ENCODE results near the gene TACC2. TPM values are rescaled to one million over a fixed set of nuclear protein-coding genes. Genes with fewer than 3 reads are reported as not detected.
"Not testable (repeated sequence)": the region's sequence is repeated elsewhere in the genome, so short reads cannot be mapped to it uniquely, and the experiment has no call there.

Gene TACC2
- total RNA-seq, 1 donor from 2014 or later, result 71.2 TPM

GRCh38 chr10:122102146-122102868 is 113.3 kb downstream of the TACC2 start:
- H3K27me3 Mint-ChIP-seq, result peaks cover 4% of the 10 kb centered on the region
- DNase-seq (ENCODE audit: extremely low spot score, unreplicated experiment), result no peak
- peak overlapping the region; percentile 31 for H3K27ac Mint-ChIP-seq
- peaks cover 5% of the 10 kb centered on the region for H3K4me1 Mint-ChIP-seq (ENCODE audit: unreplicated experiment)
- H3K9me3 Mint-ChIP-seq, result no peaks in the 10 kb centered on the region
- no peak for TF ChIP-seq CTCF (conservative IDR thresholded peaks at IDR 0.05)
- no peaks in the 10 kb centered on the region for H3K36me3 Mint-ChIP-seq
- H3K4me3 Mint-ChIP-seq, result no peak overlapping the region

GRCh38 chr10:122102869-122103525 is 114.0 kb downstream of the TACC2 start:
- Mint-ChIP-seq H3K4me3 (no peak overlapping the region), H3K9me3 (no peaks in the 10 kb centered on the region), H3K27me3 (peaks cover 3% of the 10 kb centered on the region), H3K27ac (peak overlapping the region; percentile 31), H3K4me1 (ENCODE audit: unreplicated experiment) (peaks cover 5% of the 10 kb centered on the region), H3K36me3 (no peaks in the 10 kb centered on the region)
- DNase-seq (ENCODE audit: extremely low spot score, unreplicated experiment), result no peak
- TF ChIP-seq CTCF (conservative IDR thresholded peaks at IDR 0.05), result no peak

GRCh38 chr10:122103592-122103991 is 114.6 kb downstream of the TACC2 start:
- no peak for TF ChIP-seq CTCF (conservative IDR thresholded peaks at IDR 0.05)
- H3K4me1 Mint-ChIP-seq (ENCODE audit: unreplicated experiment), result peaks cover 5% of the 10 kb centered on the region
- DNase-seq (ENCODE audit: extremely low spot score, unreplicated experiment), result no peak
- no peaks in the 10 kb centered on the region for H3K9me3 Mint-ChIP-seq
- H3K36me3 Mint-ChIP-seq, result no peaks in the 10 kb centered on the region
- no peak overlapping the region for H3K27ac Mint-ChIP-seq
- no peak overlapping the region for H3K4me3 Mint-ChIP-seq
- no peaks in the 10 kb centered on the region for H3K27me3 Mint-ChIP-seq

- DNase-seq (ENCODE audit: extremely low spot score, unreplicated experiment); H3K4me3 Mint-ChIP-seq; H3K27ac Mint-ChIP-seq; H3K27me3 Mint-ChIP-seq; H3K9me3 Mint-ChIP-seq; H3K36me3 Mint-ChIP-seq: not testable (repeated sequence)
- peaks cover 11% of the 10 kb centered on the region for H3K4me1 Mint-ChIP-seq (ENCODE audit: unreplicated experiment)
Measured at GRCh38 chr10:122108786-122109185, 119.8 kb downstream of the TACC2 start.

GRCh38 chr10:122112021-122112616 is 123.2 kb downstream of the TACC2 start:
- H3K4me1 Mint-ChIP-seq (ENCODE audit: unreplicated experiment), result peaks cover 41% of the 10 kb centered on the region
- H3K36me3 Mint-ChIP-seq, result peaks cover 4% of the 10 kb centered on the region
- no peaks in the 10 kb centered on the region for H3K9me3 Mint-ChIP-seq
- H3K4me3 Mint-ChIP-seq, result peak overlapping the region; percentile 86
- DNase-seq (ENCODE audit: extremely low spot score, unreplicated experiment), result no peak
- peak overlapping the region; percentile 92 for H3K27ac Mint-ChIP-seq
- H3K27me3 Mint-ChIP-seq, result no peaks in the 10 kb centered on the region
- no peak for TF ChIP-seq CTCF (conservative IDR thresholded peaks at IDR 0.05)

GRCh38 chr10:122112625-122113160 is 123.7 kb downstream of the TACC2 start:
- no peak for TF ChIP-seq CTCF (conservative IDR thresholded peaks at IDR 0.05)
- H3K27ac Mint-ChIP-seq, result peak overlapping the region; percentile 92
- peaks cover 44% of the 10 kb centered on the region for H3K4me1 Mint-ChIP-seq (ENCODE audit: unreplicated experiment)

More at GRCh38 chr10:122112625-122113160, 123.7 kb downstream of the TACC2 start:
- Mint-ChIP-seq H3K4me3 (peak overlapping the region; percentile 86), H3K27me3 (no peaks in the 10 kb centered on the region), H3K36me3 (peaks cover 4% of the 10 kb centered on the region), H3K9me3 (no peaks in the 10 kb centered on the region)
- peak; percentile 85 for DNase-seq (ENCODE audit: extremely low spot score, unreplicated experiment)
